ENCODE measurements around the gene MYH16.
"Not testable (repeated sequence)": the region's sequence is repeated elsewhere in the genome, so short reads cannot be mapped to it uniquely, and the experiment has no call there.

The MYH16 gene

GRCh38 chr7:99272476-99273045 lies at the start of gene MYH16:
TSS of gene MYH16 (plus strand) at chr7:99272839.
- no peak for DNase-seq (ENCODE audit: low read depth in 2 of 2)

GRCh38 chr7:99224263-99224898 lies 48.3 kb upstream of the MYH16 start:
- DNase-seq (ENCODE audit: low read depth in 2 of 2), result not testable (repeated sequence)

GRCh38 chr7:99224899-99225265 lies 47.8 kb upstream of the MYH16 start:
- DNase-seq (ENCODE audit: low read depth in 2 of 2), result no peak

- DNase-seq (ENCODE audit: low read depth in 2 of 2), result no peak
Measured at GRCh38 chr7:99229234-99229633, 43.4 kb upstream of the MYH16 start.

GRCh38 chr7:99232082-99232770 lies 40.4 kb upstream of the MYH16 start:
- no peak for DNase-seq (ENCODE audit: low read depth in 2 of 2)

GRCh38 chr7:99232955-99233354 lies 39.7 kb upstream of the MYH16 start:
- DNase-seq (ENCODE audit: low read depth in 2 of 2), result not testable (repeated sequence)

GRCh38 chr7:99234185-99234584 lies 38.5 kb upstream of the MYH16 start:
- no peak for DNase-seq (ENCODE audit: low read depth in 2 of 2)

- no peak for DNase-seq (ENCODE audit: low read depth in 2 of 2)
Measured at GRCh38 chr7:99235925-99236324, 36.7 kb upstream of the MYH16 start.

- DNase-seq (ENCODE audit: low read depth in 2 of 2), result not testable (repeated sequence)
Measured at GRCh38 chr7:99237876-99238275, 34.8 kb upstream of the MYH16 start.

- DNase-seq (ENCODE audit: low read depth in 2 of 2), result no peak
Measured at GRCh38 chr7:99238558-99239341, 33.9 kb upstream of the MYH16 start.

- no peak for DNase-seq (ENCODE audit: low read depth in 2 of 2)
Measured at GRCh38 chr7:99242682-99243081, 30.0 kb upstream of the MYH16 start.

- DNase-seq (ENCODE audit: low read depth in 2 of 2), result no peak
Measured at GRCh38 chr7:99243751-99244337, 28.8 kb upstream of the MYH16 start.

GRCh38 chr7:99244939-99245338 lies 27.7 kb upstream of the MYH16 start:
- DNase-seq (ENCODE audit: low read depth in 2 of 2), result no peak

- no peak for DNase-seq (ENCODE audit: low read depth in 2 of 2)
Measured at GRCh38 chr7:99248391-99249095, 24.1 kb upstream of the MYH16 start.

GRCh38 chr7:99249985-99250575 lies 22.6 kb upstream of the MYH16 start:
- DNase-seq (ENCODE audit: low read depth in 2 of 2), result no peak

GRCh38 chr7:99252166-99252895 lies 20.3 kb upstream of the MYH16 start:
- DNase-seq (ENCODE audit: low read depth in 2 of 2), result no peak

GRCh38 chr7:99253369-99253768 lies 19.3 kb upstream of the MYH16 start:
- no peak for DNase-seq (ENCODE audit: low read depth in 2 of 2)

GRCh38 chr7:99254390-99254789 lies 18.2 kb upstream of the MYH16 start:
- DNase-seq (ENCODE audit: low read depth in 2 of 2), result no peak

- no peak for DNase-seq (ENCODE audit: low read depth in 2 of 2)
Measured at GRCh38 chr7:99255463-99255862, 17.2 kb upstream of the MYH16 start.

GRCh38 chr7:99257065-99257464 lies 15.6 kb upstream of the MYH16 start:
- no peak for DNase-seq (ENCODE audit: low read depth in 2 of 2)
